ENCODE results near the gene DCAF15. TPM values are rescaled to one million over a fixed set of nuclear protein-coding genes. Genes with fewer than 3 reads are reported as not detected.

The DCAF15 gene
- total RNA-seq, 1 donor from 2014 or later: 56.6 TPM

GRCh38 chr19:13951799-13952153 is 533 bp upstream of the DCAF15 start:
- DNase-seq (ENCODE audit: low spot score in 2 of 2, unreplicated experiment in 2 of 2): no peak
- Mint-ChIP-seq H3K9me3 (no peaks in the 10 kb centered on the region), H3K4me3 (peak overlapping the region; percentile 85), H3K36me3 (no peaks in the 10 kb centered on the region), H3K27ac (peak overlapping the region; percentile 89), H3K4me1 (peaks cover 10% of the 10 kb centered on the region), H3K27me3 (ENCODE audit: low read depth) (no peaks in the 10 kb centered on the region)
- no peak for TF ChIP-seq CTCF (IDR thresholded peaks at IDR 0.05; ENCODE audit: unreplicated experiment)

- H3K36me3 Mint-ChIP-seq: peaks cover 2% of the 10 kb centered on the region
These were observed 722 bp downstream of the DCAF15 start for GRCh38 chr19:13952931-13953531.

GRCh38 chr19:13954185-13954584 is 1.9 kb downstream of the DCAF15 start:
- H3K27ac Mint-ChIP-seq: no peak overlapping the region
- peaks cover 2% of the 10 kb centered on the region for H3K36me3 Mint-ChIP-seq
- H3K27me3 Mint-ChIP-seq (ENCODE audit: low read depth): no peaks in the 10 kb centered on the region
- peaks cover 10% of the 10 kb centered on the region for H3K4me1 Mint-ChIP-seq
- no peaks in the 10 kb centered on the region for H3K9me3 Mint-ChIP-seq
- no peak for TF ChIP-seq CTCF (IDR thresholded peaks at IDR 0.05; ENCODE audit: unreplicated experiment)
- DNase-seq (ENCODE audit: low spot score in 2 of 2, unreplicated experiment in 2 of 2): no peak
- peak overlapping the region; percentile 85 for H3K4me3 Mint-ChIP-seq

More at GRCh38 chr19:13952931-13953531, 722 bp downstream of the DCAF15 start:
- DNase-seq (ENCODE audit: low spot score in 2 of 2, unreplicated experiment in 2 of 2): no peak
- Mint-ChIP-seq H3K4me1 (peaks cover 10% of the 10 kb centered on the region), H3K27ac (peak overlapping the region; percentile 53), H3K9me3 (no peaks in the 10 kb centered on the region), H3K4me3 (peak overlapping the region; percentile 85), H3K27me3 (ENCODE audit: low read depth) (no peaks in the 10 kb centered on the region)
- no peak for TF ChIP-seq CTCF (IDR thresholded peaks at IDR 0.05; ENCODE audit: unreplicated experiment)

- Mint-ChIP-seq H3K27ac (no peak overlapping the region), H3K4me1 (peaks cover 10% of the 10 kb centered on the region), H3K9me3 (no peaks in the 10 kb centered on the region), H3K4me3 (no peak overlapping the region), H3K27me3 (ENCODE audit: low read depth) (no peaks in the 10 kb centered on the region), H3K36me3 (peaks cover 5% of the 10 kb centered on the region)
- TF ChIP-seq CTCF (IDR thresholded peaks at IDR 0.05; ENCODE audit: unreplicated experiment): no peak
- DNase-seq (ENCODE audit: low spot score in 2 of 2, unreplicated experiment in 2 of 2): no peak
These were observed 3.5 kb downstream of the DCAF15 start for GRCh38 chr19:13955662-13956364.

- Mint-ChIP-seq H3K27me3 (ENCODE audit: low read depth) (no peaks in the 10 kb centered on the region), H3K4me3 (no peak overlapping the region), H3K9me3 (no peaks in the 10 kb centered on the region), H3K36me3 (peaks cover 6% of the 10 kb centered on the region), H3K27ac (no peak overlapping the region), H3K4me1 (peaks cover 10% of the 10 kb centered on the region)
- DNase-seq (ENCODE audit: low spot score in 2 of 2, unreplicated experiment in 2 of 2): no peak
- no peak for TF ChIP-seq CTCF (IDR thresholded peaks at IDR 0.05; ENCODE audit: unreplicated experiment)
These were observed 4.0 kb downstream of the DCAF15 start for GRCh38 chr19:13956365-13956744.
